Measurements from ENCODE around the gene UNC5A. TPM values are rescaled to one million over a fixed set of nuclear protein-coding genes. Genes with fewer than 3 reads are reported as not detected.

The UNC5A gene
- total and polyA plus RNA-seq, 2 of the 8 experiments (the other 6 are each of a cell fraction or from before 2014, with no cell fraction given): 4.0 to 7.6 TPM

- no peak for TF ChIP-seq RAD21 (IDR thresholded peaks at IDR 0.05 in 1 of 2, conservative IDR thresholded peaks at IDR 0.05 in 1 of 2; ENCODE audit: low read depth in 2 of 2, low read length in 2 of 2)
- no peak for TF ChIP-seq TAF7 (optimal IDR thresholded peaks at IDR 0.05; ENCODE audit: borderline replicate concordance, low read depth, low read length)
- TF ChIP-seq HDAC2 (IDR thresholded peaks at IDR 0.05; ENCODE audit: borderline replicate concordance in 1 of 2, low read depth in 2 of 2, low read length in 2 of 2): no peak
- no peak for TF ChIP-seq JUND (IDR thresholded peaks at IDR 0.05; ENCODE audit: low read length)
- TF ChIP-seq CTCF (IDR thresholded peaks at IDR 0.05; ENCODE audit: control extremely low read depth in 1 of 3, insufficient read depth in 1 of 3, low read depth in 1 of 3, low read length in 3 of 3): no peak
- no peak for TF ChIP-seq TEAD4 (IDR thresholded peaks at IDR 0.05; ENCODE audit: low read depth, low read length)
- no peak for TF ChIP-seq CTBP2 (IDR thresholded peaks at IDR 0.05; ENCODE audit: borderline replicate concordance, insufficient read depth, insufficient read length, low read length)
Observed at GRCh38 chr5:176857894-176858273, 47.5 kb downstream of the UNC5A start (continued).

Measured in H1 (cell line).